K562 (cell line): ENCODE data around the gene MYMX. TPM values are rescaled to one million over a fixed set of nuclear protein-coding genes. Genes with fewer than 3 reads are reported as not detected.
A peak's percentile ranks its signal among the peaks of the same experiment; 100 is the strongest.

Experiments
- ATAC-seq: fragments of 200-7000 bp; cut with Tn5 transposase; 3 replicates; pipeline ENCODE4 v1.9.1; 2020; ENCODE audit warnings: moderate library complexity
- BruUV-seq: library from RNA; stranded (reverse); fragments of 400-500 nt; replicated peaks from 2 replicates; lab custom pipeline; 2021; lab: Mats Ljungman, UMichigan
- CTCF ChIA-PET: fragments of 300-600 bp; formaldehyde crosslinking; extraction: SDS; loops from one replicate; lab custom pipeline; 2021; ENCODE audit warnings: low intra/inter-chr PET ratio; lab: Yijun Ruan, JAX
- POLR2A ChIA-PET: fragments of 300-600, 350-650 bp; sonication (Branson Sonifier 250); formaldehyde crosslinking; extraction: SDS; loops from one replicate; lab custom pipeline; 2021; ENCODE audit warnings: antibody characterized with exemption, inconsistent platforms; lab: Yijun Ruan, JAX
- DNase-seq, 4 experiments: peaks; one replicate each; pipeline versions ENCODE4 v3.0.0 to v3.0.0-alpha.2; 2011 to 2018; ENCODE audit warnings: low spot score in 3 of 4, mixed read lengths in 3 of 4; ENCODE audit errors: extremely low read depth in 1 of 4
- FAIRE-seq: peaks from 2 replicates; lab custom pipeline; 2011; peaks lifted over from hg19 to GRCh38; lab: Jason Lieb, UNC
- H2AFZ ChIP-seq: 2 replicates; pipeline ENCODE4 v1.6.0; 2011; ENCODE audit warnings: low read depth, low read length, control low read depth, inconsistent platforms
- H3K27ac ChIP-seq: fragments of 200-600 bp; 3 replicates; pipeline ENCODE4 v1.8.0; 2011; ENCODE audit warnings: low read depth, mild to moderate bottlenecking, control low read depth, inconsistent platforms, low read length, moderate library complexity, mixed read lengths; ENCODE audit errors: extremely low read depth
- H3K27me3 ChIP-seq, 2 experiments: fragments of 300-600 bp in 1 of 2; 2 replicates in 1 of 2; 3 replicates in 1 of 2; pipeline versions ENCODE4 v1.6.0 to v1.8.0; 2011; ENCODE audit warnings: inconsistent platforms in 2 of 2, low read length in 2 of 2, mild to moderate bottlenecking in 1 of 2, mixed read lengths in 1 of 2, moderate library complexity in 1 of 2; ENCODE audit not compliant: control insufficient read depth in 2 of 2, insufficient read depth in 2 of 2
- H3K36me3 ChIP-seq: fragments of 300-600 bp; 3 replicates; pipeline ENCODE4 v1.8.0; 2011; ENCODE audit warnings: mild to moderate bottlenecking, low read length, inconsistent platforms; ENCODE audit not compliant: control insufficient read depth, insufficient read depth
- H3K4me1 ChIP-seq, 2 experiments: fragments of 200-600 bp in 1 of 2; replicated peaks in 1 of 2; 2 replicates in 1 of 2; 3 replicates in 1 of 2; pipeline versions ENCODE4 v1.5.1 to v1.8.0; 2011; ENCODE audit warnings: inconsistent platforms in 2 of 2, low read length in 2 of 2, mild to moderate bottlenecking in 1 of 2, mixed read lengths in 1 of 2, moderate library complexity in 1 of 2; ENCODE audit not compliant: control insufficient read depth in 2 of 2, insufficient read depth in 2 of 2
- H3K4me2 ChIP-seq: 2 replicates; pipeline ENCODE4 v1.6.1; 2011; ENCODE audit warnings: low read length, control low read depth, inconsistent platforms, mixed read lengths; ENCODE audit not compliant: insufficient read depth
- H3K4me3 ChIP-seq: fragments of 200-600 bp; sonication (generic), shearing (Covaris generic); 2 replicates; pipeline ENCODE4 v1.5.1; 2016; ENCODE audit warnings: control low read depth, inconsistent platforms
- H3K79me2 ChIP-seq: fragments of 200-600 bp; 3 replicates; pipeline ENCODE4 v1.8.0; 2011; ENCODE audit warnings: low read length, inconsistent platforms; ENCODE audit not compliant: control insufficient read depth, insufficient read depth
- H3K9ac ChIP-seq, 2 experiments: 2 replicates each; pipeline versions ENCODE4 v1.6.0 to v1.6.1; 2011; ENCODE audit warnings: low read depth in 2 of 2, low read length in 2 of 2, control low read depth in 1 of 2, inconsistent platforms in 1 of 2, mild to moderate bottlenecking in 1 of 2, mixed read lengths in 1 of 2; ENCODE audit not compliant: insufficient read depth in 1 of 2
- H3K9me1 ChIP-seq: one replicate; pipeline ENCODE4 v1.6.0; 2011; ENCODE audit warnings: inconsistent platforms, mild to moderate bottlenecking, low read length, moderate library complexity; ENCODE audit not compliant: control insufficient read depth, insufficient read depth
- H3K9me3 ChIP-seq: replicated peaks from 2 replicates; pipeline ENCODE4 v1.5.1; 2011; ENCODE audit warnings: low read depth, low read length, inconsistent platforms; ENCODE audit not compliant: control insufficient read depth, insufficient read depth
- H4K20me1 ChIP-seq: replicated peaks from 2 replicates; pipeline ENCODE4 v1.6.1; 2011; ENCODE audit warnings: low read length, inconsistent platforms, mixed read lengths; ENCODE audit not compliant: control insufficient read depth, insufficient read depth
- GTF2E2 ChIP-seq: fragments of 200-800 bp; sonication (Bioruptor generic); IDR thresholded peaks from 2 replicates; pipeline ENCODE4 v1.6.1; 2016; ENCODE audit warnings: missing genetic modification characterization, missing compliant biosample characterization
- HIVEP1 ChIP-seq: fragments of 250-450 bp; sonication (Bioruptor Pico); IDR thresholded peaks from 2 replicates; pipeline ENCODE4 v1.4.0; 2020; ENCODE audit warnings: mild to moderate bottlenecking
- MAX ChIP-seq: sonication (generic); formaldehyde crosslinking; IDR thresholded peaks from 2 replicates; pipeline ENCODE4 v1.9.0; 2022; ENCODE audit warnings: mild to moderate bottlenecking, missing genetic modification reagents
- PRMT5 ChIP-seq: sonication (generic); formaldehyde crosslinking; IDR thresholded peaks from 2 replicates; pipeline ENCODE4 v1.5.0; 2020; ENCODE audit warnings: missing genetic modification reagents
- RBFOX2 ChIP-seq: fragments of 200-400 bp; formaldehyde crosslinking; IDR thresholded peaks from 2 replicates; pipeline ENCODE4 v1.6.1; 2017; ENCODE audit warnings: low read depth, mild to moderate bottlenecking, low read length, moderate library complexity
- USF1 ChIP-seq: sonication (generic); formaldehyde crosslinking; IDR thresholded peaks from 2 replicates; pipeline ENCODE4 v1.9.0; 2022; ENCODE audit warnings: mild to moderate bottlenecking, missing genetic modification reagents
- WGBS: fragments of 100-300 bp; shearing (Covaris generic); methylation state at CpG from one replicate; pipeline ENCODE4 v1.1.6; 2016; ENCODE audit warnings: low coverage, mixed read lengths; ENCODE audit not compliant: insufficient coverage; ENCODE audit errors: missing lambda C conversion rate; 5-methylcytosine and 5-hydroxymethylcytosine counted together
- in situ Hi-C: fragments of 300-500 bp; cut with MboI; formaldehyde crosslinking; loops from 4 replicates; pipeline ENCODE4 v1.15.0; 2018; ENCODE audit warnings: inconsistent platforms, mixed read lengths
- intact Hi-C: fragments of 100-400 bp; cut with micrococcal nuclease; formaldehyde crosslinking; loops from 2 replicates; pipeline ENCODE4 v1.14.2; 2022
- polyA plus RNA-seq, 8 experiments: library from polyadenylated mRNA; depleted of rRNA in 4 of 8; stranded (reverse) in 5 of 8; unstranded in 3 of 8; fragments of >200 nt; fragmentation: Nextera tagmentation in 2 of 8; fragmentation: Illumina TruSeq in 1 of 8; extraction: Ambion mirVana in 2 of 8; extraction: Trizol in 1 of 8; gene quantifications; 2 replicates each; pipeline versions ENCODE4 v1.2.1 to v1.2.3, GENCODE V29; 2011 to 2014; ENCODE audit warnings: inconsistent platforms in 1 of 8, missing spikeins in 1 of 8
- total RNA-seq, 7 experiments: library from RNA; depleted of rRNA in 6 of 7; stranded (reverse); fragments of >200 nt in 6 of 7; fragmentation: Illumina TruSeq in 2 of 7; extraction: Trizol in 2 of 7; gene quantifications; 2 replicates each; pipeline versions ENCODE4 v1.2.1 to v1.2.3, GENCODE V29; 2011 to 2021; ENCODE audit warnings: low replicate concordance in 1 of 7

The MYMX gene
- total and polyA plus RNA-seq, 9 of the 15 experiments (the other 6 are each of a cell fraction or from before 2014, with no cell fraction given) = 0.12 TPM; not detected in 8

- ATAC-seq = no peak
- TF ChIP-seq RBFOX2 = 0 out of 2 replicates have a peak, but pooled peaks have one; percentile 43
- no peak for TF ChIP-seq GTF2E2
- TF ChIP-seq MAX (CRISPR knock-in tag) = no peak
- peak; percentile 11; the same call in 1 of the 2 replicates for TF ChIP-seq USF1
- TF ChIP-seq HIVEP1 (CRISPR knock-in tag) = no peak
- TF ChIP-seq PRMT5 (CRISPR knock-in tag) = 0 out of 2 replicates have a peak, but pooled peaks have one; percentile 9
- TF ChIP-seq, all 486 proteins: peak for 3
- ChIA-PET POLR2A (interaction anchor here (0.6 kb wide), 1 partner anchor 29 kb away, joined by 4 read pairs; no protein-coding TSS in a partner anchor), CTCF (no interaction called here)
- Histone ChIP-seq H3K36me3 (peaks cover 59% of the 10 kb centered on the region; the same call in 2 of the 3 replicates), H3K4me3 (no peak overlapping the region), H3K4me1 (peaks cover 39 to 58% of the 10 kb centered on the region in 2 experiments; a peak in 4 of 5 replicates), H3K27me3 (no peaks in the 10 kb centered on the region), H2AFZ (no peak overlapping the region), H3K27ac (no peak overlapping the region), H3K9me1 (peaks cover 9% of the 10 kb centered on the region), H3K9ac (peak overlapping the region in 1 of 2 experiments; percentile 24; a peak in 1 of 4 replicates), H3K9me3 (no peaks in the 10 kb centered on the region), H4K20me1 (peaks cover 16% of the 10 kb centered on the region), H3K4me2 (no peak overlapping the region), H3K79me2 (peaks cover 34% of the 10 kb centered on the region)
- DNase-seq (no peak), FAIRE-seq (no peak)
- WGBS = 90% methylated on average over 8 of the region's 8 CpGs
- intact Hi-C loops (no loop called here), in situ Hi-C loops (no loop called here)
- BruUV-seq = no TSS peak
These were observed 43.3 kb downstream of the MYMX start for GRCh38 chr6:44260011-44260410.
